Fibroblast of skin of left biceps (primary cell): ENCODE measurements around the gene OSBPL5.

ENCODE experiments used
- DNase-seq, 2 experiments: peaks; one replicate each; pipeline ENCODE4 v3.0.0-alpha.2; 2013; ENCODE audit warnings: low read depth in 2 of 2

OSBPL5 gene, protein sequence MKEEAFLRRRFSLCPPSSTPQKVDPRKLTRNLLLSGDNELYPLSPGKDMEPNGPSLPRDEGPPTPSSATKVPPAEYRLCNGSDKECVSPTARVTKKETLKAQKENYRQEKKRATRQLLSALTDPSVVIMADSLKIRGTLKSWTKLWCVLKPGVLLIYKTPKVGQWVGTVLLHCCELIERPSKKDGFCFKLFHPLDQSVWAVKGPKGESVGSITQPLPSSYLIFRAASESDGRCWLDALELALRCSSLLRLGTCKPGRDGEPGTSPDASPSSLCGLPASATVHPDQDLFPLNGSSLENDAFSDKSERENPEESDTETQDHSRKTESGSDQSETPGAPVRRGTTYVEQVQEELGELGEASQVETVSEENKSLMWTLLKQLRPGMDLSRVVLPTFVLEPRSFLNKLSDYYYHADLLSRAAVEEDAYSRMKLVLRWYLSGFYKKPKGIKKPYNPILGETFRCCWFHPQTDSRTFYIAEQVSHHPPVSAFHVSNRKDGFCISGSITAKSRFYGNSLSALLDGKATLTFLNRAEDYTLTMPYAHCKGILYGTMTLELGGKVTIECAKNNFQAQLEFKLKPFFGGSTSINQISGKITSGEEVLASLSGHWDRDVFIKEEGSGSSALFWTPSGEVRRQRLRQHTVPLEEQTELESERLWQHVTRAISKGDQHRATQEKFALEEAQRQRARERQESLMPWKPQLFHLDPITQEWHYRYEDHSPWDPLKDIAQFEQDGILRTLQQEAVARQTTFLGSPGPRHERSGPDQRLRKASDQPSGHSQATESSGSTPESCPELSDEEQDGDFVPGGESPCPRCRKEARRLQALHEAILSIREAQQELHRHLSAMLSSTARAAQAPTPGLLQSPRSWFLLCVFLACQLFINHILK

DNA sequence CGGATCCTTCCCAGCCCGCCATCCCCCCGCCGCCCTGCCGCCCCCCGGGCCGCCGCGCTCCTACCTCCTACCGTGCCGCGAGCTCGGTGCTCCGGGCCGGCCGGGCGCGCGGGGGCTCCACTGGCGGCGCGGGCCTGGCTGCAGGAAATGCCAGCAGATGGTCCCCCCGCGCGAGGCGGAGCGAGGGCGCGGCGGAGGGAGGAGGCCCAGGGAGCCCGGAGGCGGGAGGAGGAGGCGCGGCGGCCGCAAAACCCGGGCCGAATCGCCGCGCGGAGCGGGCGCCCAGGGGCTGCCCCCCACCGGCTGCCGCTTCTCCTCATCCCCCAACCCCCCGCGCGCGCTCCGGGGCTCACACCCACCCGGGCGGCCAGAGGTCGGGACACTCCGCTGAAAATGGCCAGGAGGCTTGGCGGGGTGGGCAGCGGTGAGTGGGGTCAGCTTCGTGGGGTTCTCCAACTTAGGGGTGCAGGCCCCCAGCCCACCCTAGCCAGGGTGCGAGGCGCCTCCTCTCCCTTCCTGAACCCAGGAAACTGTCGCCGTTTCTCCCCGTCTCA, at the start of gene OSBPL5:
TSS of gene OSBPL5 (minus strand) at position 159 of the 554 bp plus-strand sequence. CDS start 36,162 bp downstream, outside the sequence.
- peak in 1 of 2 experiments; percentile 24 for DNase-seq

DNA sequence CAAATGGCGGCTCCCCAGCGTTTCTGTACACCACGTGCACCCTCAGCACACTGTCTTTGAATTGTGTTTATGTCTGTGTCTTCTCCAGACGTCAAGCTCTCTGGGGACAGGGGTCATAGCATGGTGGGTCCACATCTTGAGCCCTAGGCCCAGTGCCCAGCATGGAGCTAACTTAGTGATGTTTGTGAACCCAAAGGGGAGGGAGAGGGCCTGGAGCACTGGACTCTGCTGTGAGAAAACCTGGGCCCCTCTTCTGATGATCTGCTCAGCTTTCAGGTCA, 49.2 kb upstream of the OSBPL5 start:
- no peak for DNase-seq

DNA sequence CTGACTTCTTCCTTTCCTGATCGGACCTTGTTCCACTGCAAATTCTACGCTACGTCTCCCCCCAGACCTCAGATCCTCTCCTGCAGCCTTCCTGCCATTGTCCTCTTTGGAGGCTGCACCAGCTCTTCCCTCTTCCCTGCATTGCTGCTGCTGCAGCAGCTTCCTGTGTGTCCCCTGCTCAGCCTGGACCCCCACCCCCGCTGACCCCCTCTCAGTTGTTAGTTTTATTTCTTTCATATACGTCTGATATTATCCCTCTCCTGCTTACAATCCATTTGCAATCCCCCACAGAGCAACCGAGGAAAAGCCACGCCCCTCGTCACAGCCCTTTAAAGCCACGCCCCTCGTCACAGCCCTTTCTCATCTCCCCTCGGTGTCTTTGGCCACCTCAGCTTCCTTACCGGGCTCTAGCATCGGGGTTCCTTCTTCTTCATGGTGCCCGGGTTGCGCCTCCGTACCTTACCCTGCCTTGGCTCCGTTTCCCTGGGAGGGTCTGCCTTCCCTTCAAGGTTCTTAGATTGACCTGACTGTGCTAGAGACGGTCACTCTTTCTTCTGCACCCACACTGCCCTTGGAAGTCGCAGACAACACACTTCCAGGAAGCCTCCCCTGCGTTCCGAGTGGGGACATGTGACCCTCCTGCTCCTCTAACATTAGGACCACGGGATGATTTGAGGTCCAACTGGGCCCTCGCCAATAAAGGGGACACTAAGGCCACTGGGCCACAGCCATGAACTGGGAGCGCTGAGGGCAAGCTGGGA, 48.7 kb upstream of the OSBPL5 start:
- DNase-seq, result no peak

DNA sequence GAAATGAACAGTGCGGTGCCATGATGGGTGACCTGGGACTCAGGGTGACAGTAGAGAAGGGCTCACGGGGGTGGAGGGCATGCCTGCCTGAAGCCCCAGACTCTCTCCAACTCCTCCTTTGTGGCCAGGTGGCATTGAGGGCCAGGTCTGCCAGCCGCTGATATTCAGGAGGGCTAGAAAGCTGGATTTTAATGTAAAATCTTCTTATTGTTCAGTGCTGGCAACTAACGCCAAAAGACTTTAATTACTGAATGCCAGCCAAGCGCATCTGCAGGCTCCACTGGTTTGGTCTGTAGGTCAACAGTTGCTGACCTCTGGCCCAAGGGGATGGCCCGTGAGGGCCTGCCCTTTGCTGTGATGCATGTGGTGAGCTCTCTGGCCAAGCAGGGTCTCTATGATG, 43.2 kb upstream of the OSBPL5 start:
- DNase-seq, result no peak

DNA sequence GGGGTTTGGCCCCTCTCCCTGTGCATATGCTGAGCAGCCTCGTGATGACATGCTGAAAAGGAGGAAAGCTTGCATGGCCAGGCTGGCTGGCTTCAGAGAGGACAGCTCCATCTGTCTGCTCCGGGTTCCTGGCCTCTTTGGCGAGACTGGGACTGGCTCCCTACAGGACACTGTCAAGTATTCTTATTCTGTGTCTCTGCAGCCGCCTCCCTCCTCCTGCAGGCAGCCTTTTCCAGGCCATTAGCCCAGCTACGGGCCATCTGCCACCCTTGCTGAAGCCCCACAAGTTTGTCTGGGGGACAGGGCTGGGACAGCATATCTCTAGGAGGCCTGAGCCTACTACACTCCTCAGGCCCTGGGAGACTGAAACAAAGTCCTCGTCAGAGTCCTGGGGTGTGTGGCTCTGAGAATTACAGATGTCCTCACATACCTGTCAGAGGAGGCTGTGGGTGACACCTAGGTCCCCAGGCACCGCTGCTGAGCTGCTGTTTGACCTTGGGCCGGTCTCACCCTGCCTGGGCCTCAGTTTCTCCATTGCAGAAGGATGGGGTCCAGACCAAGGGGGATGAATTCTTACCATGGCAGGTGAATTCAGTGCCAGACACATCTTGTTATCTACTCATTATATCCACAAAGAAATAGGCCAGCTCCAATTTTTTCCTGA, 42.5 kb upstream of the OSBPL5 start:
- DNase-seq, result no peak

DNA sequence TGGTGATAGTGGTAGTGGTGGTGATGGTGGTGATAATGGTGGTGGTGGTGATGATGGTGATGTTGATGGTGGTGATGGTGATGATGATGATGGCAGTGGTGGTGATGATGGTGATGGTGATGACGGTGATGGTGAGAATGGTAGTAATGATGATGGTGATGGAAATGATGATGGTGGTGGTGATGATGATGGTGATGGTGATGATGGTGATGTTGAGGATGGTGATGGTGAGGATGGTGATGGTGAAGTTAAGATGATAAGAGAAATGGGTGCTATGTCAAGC, 41.8 kb upstream of the OSBPL5 start:
- DNase-seq, result no peak

DNA sequence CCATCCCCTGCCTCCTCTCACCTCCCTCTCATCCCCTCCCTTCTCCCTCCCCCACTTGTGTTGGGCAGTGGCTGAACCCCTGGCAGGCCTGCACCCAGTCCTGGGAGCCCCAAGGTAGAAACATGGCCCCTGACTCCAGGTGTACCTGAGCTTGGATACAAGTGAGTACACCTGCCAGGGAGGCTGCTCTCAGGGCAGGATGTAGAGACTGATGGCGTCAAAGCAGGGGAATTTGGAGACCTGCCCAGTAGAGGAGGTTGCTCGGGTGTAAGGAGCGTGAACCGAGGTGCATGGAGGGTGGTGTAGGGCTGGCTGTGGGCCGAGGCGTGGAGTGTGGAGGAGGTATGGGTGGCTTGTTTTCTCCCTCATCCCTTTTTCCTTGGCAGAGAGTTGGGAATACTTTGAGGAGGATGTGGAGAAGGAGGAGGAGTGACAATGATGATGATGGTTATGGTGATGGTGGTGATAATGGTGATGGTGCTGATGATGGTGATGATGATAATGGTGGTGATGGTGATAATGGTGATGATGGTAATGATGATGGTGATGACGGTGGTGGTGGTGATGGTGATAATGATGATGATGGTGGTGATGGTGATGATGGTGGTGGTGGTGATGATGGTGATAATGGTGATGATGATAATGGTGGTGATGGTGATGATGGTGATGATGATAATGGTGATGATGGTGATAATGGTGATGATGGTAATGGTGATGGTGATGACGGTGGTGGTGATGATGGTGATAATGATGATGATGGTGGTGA, 41.2 kb upstream of the OSBPL5 start:
- DNase-seq, result no peak

DNA sequence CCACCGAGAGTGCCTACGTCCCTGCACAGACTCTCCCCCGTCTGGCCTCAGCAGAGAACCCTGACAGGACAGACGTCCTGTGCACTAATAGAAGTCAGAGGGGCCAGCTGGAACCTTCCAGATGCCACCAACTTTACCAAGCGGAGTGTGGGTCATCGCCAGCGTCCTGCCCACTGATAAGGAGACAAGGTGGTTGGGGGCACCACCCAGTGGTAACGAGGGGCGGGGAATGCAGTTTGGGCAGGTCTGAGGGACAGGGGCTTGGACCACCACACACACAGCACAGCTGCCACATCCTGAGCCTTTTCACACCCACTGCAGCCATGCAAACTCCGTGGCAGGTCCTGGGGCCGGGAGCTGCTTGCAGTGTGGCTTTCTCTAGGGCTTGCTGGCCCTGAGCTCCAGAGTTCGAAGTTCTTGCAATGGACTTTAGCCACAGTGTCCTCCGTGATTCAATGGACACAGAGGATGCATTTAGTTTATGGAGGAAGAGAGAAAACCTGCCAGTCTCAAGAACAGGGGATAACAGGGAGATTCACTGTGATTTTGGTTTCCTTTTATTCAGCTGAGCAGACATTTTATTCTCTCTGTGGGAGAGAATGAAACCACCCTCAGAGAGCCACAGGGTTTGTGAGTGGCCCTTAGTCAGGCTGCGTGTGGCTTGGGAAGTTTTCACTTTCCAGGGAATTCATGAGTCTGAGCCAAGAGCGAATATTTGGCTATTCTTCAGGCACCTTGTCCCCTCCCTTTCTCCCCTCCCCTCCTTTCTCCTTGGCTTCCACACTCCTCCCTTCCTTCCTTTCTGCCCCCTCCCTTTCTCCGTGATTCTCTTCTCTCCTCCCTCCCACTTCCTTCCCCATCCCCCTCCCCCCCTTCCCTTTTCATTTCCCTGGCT, 40.4 kb upstream of the OSBPL5 start:
- no peak for DNase-seq

DNA sequence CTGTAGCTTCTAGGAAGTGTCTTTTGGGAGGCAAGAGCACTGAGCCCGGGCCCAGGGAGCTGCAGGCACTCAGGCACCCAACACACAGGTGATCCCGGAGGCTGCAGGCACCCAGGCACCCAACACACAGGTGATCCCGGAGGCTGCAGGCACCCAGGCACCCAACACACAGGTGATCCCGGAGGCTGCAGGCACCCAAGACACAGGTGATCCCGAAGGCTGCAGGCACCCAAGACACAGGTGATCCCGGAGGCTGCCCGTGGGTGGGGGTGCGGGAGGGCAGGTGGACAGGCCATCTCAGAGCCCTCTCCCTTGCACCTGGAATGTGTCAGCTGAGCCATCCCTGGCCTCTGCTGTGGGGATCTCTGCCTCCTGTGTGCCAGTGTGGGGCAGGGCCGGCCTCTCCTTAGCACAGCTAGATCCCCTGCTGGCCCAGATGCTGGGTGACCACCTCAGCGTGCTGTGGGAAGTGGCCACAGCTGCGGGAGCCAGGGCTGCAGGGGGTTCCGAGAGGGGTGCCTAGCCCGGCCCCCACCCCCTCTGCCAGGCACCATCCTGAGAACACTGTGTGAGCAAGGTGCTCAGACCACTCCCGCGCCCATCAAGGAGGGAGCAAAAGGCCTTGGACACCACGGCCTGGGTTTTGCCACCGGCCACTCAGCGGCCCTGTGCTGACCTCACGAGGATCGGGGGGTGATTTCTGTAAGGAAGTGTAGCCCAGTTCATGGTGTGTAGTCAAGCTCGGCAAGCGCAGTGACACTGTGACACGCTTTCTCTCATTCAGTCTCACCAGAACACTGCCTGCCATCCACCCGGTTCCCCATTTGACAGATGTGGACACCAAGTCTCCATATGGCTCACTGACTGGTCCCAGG, 39.3 kb upstream of the OSBPL5 start:
- DNase-seq, result no peak

DNA sequence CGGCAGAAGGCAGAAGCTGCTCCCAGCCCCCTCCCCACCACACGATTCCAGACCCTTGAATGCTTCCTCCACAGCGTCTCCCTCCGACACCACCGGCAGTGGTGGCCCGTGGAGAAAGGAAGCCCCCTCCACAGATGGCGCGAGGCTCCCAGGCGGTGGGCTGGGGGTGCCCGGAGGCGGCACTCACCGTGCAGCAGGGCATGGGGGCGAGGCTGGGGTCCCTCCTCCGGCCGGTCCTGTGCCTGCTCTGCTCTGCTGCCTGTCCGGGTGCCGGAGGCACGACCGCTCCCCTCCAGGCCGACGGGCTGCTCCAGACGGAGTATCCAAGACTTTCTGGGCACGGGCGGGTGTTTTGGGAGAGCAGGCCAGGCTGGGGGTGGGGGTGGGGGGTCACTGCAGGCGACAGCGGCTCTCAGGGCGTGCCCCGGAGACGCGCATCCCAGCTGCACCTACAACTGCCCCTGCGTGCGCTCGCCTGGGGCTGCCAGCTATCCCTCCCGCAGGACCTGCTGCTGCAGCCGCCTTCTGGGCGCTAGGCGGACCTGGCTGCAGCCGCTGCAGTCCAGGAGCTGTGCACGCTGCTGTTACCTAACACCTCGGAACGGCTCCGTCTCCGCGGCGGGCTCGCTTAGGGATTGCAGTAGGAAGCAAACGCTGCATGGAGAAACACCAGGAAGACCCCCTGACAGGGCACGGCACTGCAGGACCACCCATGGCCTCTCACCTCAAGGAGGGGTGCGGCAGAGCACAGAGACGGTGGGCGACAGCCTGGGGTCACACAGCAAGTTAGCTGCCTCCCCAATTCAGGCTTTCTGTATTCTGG, 38.3 kb upstream of the OSBPL5 start:
- no peak for DNase-seq

DNA sequence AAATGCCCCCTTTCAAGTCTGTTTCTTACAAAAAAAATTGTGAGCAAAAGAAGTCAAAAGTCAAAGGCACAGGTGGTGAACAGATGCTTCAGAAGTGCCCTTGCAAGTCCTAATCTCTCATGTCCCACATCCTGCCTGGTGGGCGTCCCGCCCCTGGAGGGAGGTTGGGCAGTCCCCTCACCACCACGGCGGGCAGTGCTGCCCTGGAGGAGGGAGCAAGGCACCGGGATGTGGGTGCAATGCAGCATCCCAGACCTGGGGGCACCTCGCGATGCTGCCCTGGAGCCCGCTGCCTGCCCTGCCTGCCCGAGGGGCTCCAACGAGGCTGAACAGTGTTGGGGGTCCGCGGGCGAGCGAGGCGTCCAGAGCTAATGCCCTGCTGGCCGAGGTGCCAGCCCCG, 37.6 kb upstream of the OSBPL5 start:
- DNase-seq, result no peak

DNA sequence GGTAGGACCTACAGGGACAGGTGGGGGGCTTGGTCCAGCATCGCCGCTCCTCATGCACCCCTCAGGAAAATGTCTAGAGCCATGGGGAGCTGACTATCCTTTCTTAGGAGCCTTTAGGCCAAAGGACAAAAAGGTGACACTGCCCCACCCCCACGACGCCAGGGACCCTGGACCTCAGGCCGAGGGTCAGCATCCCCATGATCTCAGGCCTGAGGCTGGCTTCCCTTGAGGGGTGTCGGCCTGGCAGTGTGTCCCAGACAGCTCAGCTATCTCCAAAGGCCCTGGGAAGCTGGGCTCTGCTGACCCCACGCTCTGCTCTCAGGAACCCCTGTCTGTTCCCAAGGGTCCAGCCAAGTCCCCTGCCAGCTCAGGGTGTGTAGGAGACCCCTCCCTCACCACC, 37.2 kb upstream of the OSBPL5 start:
- no peak for DNase-seq

DNA sequence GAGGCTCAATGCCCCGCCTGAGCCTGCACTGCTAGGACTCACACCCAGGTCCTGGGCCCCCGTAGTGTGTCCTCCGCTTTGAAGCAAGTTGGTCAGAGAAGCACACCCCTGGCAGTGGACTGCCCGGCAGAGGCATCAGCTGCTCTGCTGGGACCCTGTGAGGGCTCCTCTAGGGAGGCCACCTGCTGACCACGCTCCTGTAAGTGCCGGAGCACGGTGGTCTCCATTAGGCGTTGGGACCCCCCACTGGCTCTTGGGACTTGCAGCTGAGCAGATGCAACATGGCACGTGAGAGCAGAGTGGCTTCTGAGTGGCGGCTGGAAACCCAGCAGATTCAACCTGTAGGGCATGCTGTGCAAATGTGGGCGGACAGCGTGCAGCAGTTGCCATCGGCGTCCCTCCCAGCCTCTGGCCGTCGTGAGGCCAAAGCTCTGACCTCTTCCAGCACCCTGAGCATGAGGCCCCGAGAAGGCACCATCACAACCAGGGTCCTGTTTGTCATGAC, 36.6 kb upstream of the OSBPL5 start:
- DNase-seq, result no peak

DNA sequence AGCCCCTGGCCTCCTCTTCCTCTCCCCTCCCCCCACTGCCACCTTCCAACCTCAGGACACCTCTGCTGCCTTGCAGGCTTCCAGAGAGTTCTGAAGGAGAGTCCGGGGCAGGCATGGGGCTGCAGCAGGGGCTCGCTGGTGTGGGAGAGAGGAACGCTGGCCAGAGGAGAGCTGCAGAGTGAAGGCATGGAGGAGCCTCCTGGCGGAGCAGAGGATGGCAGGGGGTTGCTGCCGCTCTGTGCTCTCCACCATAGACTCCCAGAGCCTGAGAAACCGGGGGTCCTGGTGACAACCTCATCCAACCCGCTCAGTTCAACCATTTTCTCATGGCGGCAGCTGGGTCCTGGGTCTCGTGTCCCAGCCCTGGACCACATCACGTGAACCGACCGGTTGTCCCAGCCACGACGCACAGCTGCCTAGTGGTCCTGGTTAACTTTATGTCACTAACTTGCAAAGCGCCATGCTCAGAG, 36.0 kb upstream of the OSBPL5 start:
- no peak for DNase-seq

DNA sequence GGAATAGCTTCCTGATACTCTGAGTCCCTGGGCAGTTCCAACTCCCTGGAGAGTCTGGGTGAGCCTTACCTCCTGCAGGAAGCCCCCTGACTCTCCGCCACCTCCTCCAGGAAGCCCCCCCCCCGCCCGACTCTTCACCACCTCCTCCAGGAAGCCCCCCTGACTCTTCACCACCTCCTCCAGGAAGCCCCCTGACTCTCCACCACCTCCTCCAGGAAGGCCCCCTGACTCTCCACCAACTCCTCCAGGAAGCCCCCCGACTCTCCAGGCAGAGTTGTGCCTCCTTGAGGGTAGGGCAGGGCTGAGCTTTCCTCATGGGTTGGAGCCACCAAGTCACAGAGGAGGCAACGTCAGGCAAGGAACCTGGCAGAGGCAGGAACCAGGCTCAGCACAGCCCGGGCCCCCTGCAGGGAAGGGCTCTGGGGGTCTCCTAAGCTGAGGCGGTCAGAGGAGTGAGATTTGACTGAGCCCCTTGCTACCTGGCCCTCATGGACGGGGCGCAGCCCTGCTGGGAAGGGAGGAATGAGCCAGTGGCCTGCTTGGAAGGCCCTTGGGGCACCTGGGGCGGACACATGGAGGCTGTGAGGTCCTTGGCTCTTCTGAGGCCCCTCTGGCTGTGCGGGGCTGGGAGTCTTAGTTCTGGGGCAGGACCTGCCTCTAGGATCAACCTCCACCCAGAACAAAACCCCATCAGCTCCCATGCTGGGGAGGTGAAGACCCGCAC, 35.4 kb upstream of the OSBPL5 start:
- no peak for DNase-seq

DNA sequence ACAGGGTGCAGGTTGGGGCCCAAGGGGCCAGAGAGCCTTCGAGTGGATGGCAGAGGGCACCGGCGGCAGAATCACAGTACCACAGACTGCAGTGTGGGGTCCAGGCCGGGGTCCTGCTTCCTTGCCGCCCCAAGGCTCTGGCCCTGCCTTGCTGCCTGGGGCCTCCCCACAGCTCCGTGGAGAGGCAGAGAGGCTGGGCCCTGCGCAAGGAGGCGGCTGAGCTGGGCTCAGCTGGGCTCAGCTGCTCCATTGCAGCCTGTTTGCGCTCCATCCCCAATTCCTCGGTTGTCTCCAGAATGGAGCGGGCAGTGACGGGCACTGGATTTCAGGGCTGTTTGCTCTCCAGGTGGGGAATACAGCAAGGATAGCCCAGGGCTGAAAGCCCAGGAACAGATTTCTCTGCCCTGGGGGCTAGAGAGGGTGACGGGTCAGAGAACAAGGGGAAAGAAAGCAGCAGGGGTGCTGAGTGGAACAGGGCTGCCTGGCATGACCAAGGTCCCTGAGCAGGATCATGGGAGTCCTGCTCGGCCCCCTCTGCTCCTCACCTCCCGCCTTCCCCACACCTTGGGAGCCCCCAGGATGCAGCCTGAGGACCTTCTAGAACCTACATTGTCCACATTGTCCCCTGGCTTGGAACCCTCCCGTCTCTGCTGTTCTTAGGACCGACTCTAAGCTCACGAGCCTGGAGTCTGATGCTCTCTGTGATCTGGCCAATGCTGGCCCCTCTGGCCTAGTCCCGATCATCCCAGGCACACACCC, 34.6 kb upstream of the OSBPL5 start:
- no peak for DNase-seq
